Measurements from ENCODE around the gene DCHS1. TPM values are rescaled to one million over a fixed set of nuclear protein-coding genes. Genes with fewer than 3 reads are reported as not detected.
A peak's percentile ranks its signal among the peaks of the same experiment; 100 is the strongest.

DCHS1 gene
- total and polyA plus RNA-seq, 9 of the 15 experiments (the other 6 are each of a cell fraction or from before 2014, with no cell fraction given) = 0.04 to 0.49 (median 0.14) TPM; not detected in 2

- TF ChIP-seq E2F1 (CRISPR knock-in tag; IDR thresholded peaks at IDR 0.05) (peak; percentile 94), ZNF174 (CRISPR knock-in tag; IDR thresholded peaks at IDR 0.05) (no peak), SRSF3 (IDR thresholded peaks at IDR 0.05; ENCODE audit: insufficient read depth, low read length) (no peak), CEBPG (CRISPR knock-in tag; IDR thresholded peaks at IDR 0.05) (0 out of 2 replicates have a peak, but pooled peaks have one; percentile 51), CEBPG (tag; conservative IDR thresholded peaks at IDR 0.05 in 1 of 2, IDR thresholded peaks at IDR 0.05 in 1 of 2) (no peak), LCOR (CRISPR knock-in tag; IDR thresholded peaks at IDR 0.05) (peak; percentile 100), MBD2 (IDR thresholded peaks at IDR 0.05; ENCODE audit: borderline replicate concordance, low read depth) (peak; percentile 82), ZEB2 (IDR thresholded peaks at IDR 0.05) (no peak), ATF7 (IDR thresholded peaks at IDR 0.05) (peak; percentile 86), ZFP30 (CRISPR knock-in tag; IDR thresholded peaks at IDR 0.05; ENCODE audit: borderline replicate concordance) (no peak), OTX1 (CRISPR knock-in tag; IDR thresholded peaks at IDR 0.05) (peak; percentile 88), SREBF2 (CRISPR knock-in tag; IDR thresholded peaks at IDR 0.05) (peak; percentile 89; the same call in 1 of the 2 replicates), ARID4B (CRISPR knock-in tag; IDR thresholded peaks at IDR 0.05) (peak; percentile 96), SRSF7 (optimal IDR thresholded peaks at IDR 0.05; ENCODE audit: low read depth, low read length) (no peak), RBM22 (IDR thresholded peaks at IDR 0.05; ENCODE audit: low read depth, low read length, poor library complexity, severe bottlenecking) (no peak), HNRNPLL (IDR thresholded peaks at IDR 0.05; ENCODE audit: low read depth, low read length, poor library complexity, severe bottlenecking) (peak; percentile 59), ZBTB9 (CRISPR knock-in tag; IDR thresholded peaks at IDR 0.05) (peak; percentile 27; the same call in 1 of the 2 replicates), RCOR1 (IDR thresholded peaks at IDR 0.05; ENCODE audit: borderline replicate concordance in 1 of 2, low read depth in 2 of 2, low read length in 2 of 2) (peak; percentile 26 to 89; a peak in 3 of 4 replicates), JUNB (CRISPR knock-in tag; conservative IDR thresholded peaks at IDR 0.05) (no peak), ETV5 (CRISPR knock-in tag; IDR thresholded peaks at IDR 0.05; ENCODE audit: low read depth) (peak; percentile 79; the same call in 1 of the 2 replicates), TBL1XR1 (IDR thresholded peaks at IDR 0.05; ENCODE audit: low read length in 2 of 2) (peak in 1 of 2 experiments; percentile 48; a peak in 2 of 4 replicates)
These were observed 27.6 kb upstream of the DCHS1 start, which contains the start of gene MRPL17 (continued) for GRCh38 chr11:6682936-6683861.

All from K562 (cell line).